AG10803 (cell line): ENCODE results near the gene TNFRSF18.

Experiments used
- DNase-seq: peaks from one replicate; pipeline ENCODE4 v3.0.0; 2010; ENCODE audit warnings: low read depth
- H3K4me3 ChIP-seq: 2 replicates; pipeline ENCODE4 v1.5.1; 2011; ENCODE audit warnings: mild to moderate bottlenecking, low read length, control low read depth
- TF ChIP-seq, protein P1 (sequence below): conservative IDR thresholded peaks from 2 replicates; pipeline ENCODE4 v1.5.1; 2011; ENCODE audit warnings: mild to moderate bottlenecking, low read length, control low read depth, inconsistent platforms

Gene TNFRSF18

DNA sequence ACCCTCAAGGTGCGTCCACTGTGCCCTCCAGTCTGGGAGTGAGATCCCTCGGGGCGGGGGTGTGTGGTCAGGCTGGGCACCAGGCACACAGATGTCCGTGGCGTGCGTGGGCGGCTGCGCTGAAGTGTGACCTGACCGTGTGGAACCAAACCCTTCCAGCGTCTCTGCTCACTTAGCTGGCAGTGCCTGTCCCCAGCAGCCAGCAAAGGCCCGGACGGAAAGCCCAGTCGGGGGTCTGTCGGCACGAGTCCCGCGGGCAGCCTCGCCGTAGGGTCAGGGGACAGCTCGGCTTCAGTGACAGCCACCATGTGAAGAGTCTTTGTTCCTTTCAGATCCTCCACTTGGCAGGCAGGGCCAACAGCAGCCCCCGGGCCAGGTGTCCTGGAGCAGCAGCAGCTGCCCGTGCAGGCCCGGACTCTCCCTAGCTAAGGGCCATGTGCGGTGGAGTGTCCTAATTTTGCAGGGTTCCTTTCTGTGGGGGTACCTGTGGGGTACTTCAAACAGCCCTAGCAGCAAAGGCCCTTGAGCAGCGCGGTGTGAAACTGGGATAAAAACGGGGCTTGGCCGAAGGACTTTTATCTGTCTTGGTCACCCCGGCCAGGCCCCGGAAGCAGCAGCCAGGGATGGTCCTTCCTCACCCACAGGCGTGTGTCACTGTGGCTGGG lies 21.2 kb downstream of the TNFRSF18 start:
- no peak for DNase-seq
- H3K4me3 ChIP-seq = no peak overlapping the region
- TF ChIP-seq, protein P1, sequence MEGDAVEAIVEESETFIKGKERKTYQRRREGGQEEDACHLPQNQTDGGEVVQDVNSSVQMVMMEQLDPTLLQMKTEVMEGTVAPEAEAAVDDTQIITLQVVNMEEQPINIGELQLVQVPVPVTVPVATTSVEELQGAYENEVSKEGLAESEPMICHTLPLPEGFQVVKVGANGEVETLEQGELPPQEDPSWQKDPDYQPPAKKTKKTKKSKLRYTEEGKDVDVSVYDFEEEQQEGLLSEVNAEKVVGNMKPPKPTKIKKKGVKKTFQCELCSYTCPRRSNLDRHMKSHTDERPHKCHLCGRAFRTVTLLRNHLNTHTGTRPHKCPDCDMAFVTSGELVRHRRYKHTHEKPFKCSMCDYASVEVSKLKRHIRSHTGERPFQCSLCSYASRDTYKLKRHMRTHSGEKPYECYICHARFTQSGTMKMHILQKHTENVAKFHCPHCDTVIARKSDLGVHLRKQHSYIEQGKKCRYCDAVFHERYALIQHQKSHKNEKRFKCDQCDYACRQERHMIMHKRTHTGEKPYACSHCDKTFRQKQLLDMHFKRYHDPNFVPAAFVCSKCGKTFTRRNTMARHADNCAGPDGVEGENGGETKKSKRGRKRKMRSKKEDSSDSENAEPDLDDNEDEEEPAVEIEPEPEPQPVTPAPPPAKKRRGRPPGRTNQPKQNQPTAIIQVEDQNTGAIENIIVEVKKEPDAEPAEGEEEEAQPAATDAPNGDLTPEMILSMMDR = no peak

DNA sequence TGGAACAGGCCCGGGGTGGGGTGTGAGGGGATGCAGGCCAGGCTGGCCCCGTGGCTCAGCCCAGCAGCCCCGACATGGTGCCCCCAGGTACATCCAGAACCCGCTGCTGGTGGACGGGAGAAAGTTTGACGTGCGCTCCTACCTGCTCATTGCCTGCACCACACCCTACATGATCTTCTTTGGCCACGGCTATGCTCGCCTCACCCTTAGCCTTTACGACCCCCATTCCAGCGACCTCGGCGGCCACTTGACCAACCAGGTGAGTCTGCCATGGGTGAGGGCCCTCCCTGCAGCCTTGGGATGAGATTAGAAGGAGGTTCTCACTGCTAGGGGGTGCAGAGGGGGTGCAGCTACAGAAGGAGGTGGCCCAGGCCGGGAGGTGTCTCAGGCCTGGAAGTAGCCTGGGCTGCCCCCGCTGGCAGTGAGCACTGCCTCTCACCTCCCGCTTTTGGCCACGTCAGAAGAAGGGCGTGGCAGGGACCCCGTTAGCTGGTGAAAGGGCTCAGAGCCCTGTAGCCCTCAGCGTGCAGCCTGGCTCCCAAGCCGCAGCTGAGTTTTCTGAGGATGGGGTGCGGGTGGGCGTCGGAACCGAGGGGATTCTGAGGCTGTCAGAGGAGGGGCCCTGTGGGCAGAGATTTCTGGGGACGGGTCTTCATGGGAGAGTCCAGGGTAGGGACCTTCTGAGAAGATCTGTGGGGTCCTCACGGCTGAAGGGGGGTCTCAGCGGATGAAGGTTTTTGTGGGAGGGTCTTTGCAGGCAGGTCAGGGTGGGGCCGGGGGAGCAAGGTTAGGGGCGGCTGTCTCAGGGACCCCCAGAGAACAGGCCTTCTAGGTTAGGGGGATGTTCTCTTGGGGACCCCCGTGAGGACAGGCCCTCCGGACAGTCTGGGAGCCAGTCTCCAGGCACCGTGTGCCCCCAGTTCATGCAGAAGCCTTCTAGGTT lies 22.3 kb downstream of the TNFRSF18 start:
- no peak for DNase-seq
- TF ChIP-seq, protein P1 = no peak
- H3K4me3 ChIP-seq = no peak overlapping the region

DNA sequence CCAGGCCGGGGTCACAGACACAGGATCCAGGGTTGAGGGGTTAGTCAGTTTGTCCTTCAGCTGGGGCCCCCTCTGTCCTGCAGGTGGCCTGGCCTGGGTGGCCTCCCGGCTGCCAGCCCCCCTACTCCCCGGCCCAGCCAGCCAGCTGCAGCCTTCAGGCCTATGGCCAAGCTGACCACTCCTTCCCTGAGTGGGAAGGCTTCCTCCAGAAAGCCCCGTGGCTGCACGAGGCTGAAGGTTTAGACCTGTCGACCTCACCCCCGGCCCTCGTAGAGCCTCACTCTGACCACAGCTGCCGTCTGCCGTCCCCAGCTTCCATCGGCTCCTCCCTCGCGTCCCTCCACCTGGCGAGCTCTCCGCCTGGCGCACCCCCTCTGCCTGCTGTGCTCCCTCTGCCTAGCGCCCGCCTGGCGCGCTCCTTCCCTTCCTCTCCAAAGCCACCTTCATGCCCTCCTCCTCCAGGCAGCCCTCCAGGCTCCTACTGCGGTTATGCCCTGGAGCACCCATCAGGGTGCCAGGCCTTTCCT lies 23.1 kb downstream of the TNFRSF18 start:
- no peak overlapping the region for H3K4me3 ChIP-seq
- TF ChIP-seq, protein P1 = no peak
- DNase-seq = no peak

DNA sequence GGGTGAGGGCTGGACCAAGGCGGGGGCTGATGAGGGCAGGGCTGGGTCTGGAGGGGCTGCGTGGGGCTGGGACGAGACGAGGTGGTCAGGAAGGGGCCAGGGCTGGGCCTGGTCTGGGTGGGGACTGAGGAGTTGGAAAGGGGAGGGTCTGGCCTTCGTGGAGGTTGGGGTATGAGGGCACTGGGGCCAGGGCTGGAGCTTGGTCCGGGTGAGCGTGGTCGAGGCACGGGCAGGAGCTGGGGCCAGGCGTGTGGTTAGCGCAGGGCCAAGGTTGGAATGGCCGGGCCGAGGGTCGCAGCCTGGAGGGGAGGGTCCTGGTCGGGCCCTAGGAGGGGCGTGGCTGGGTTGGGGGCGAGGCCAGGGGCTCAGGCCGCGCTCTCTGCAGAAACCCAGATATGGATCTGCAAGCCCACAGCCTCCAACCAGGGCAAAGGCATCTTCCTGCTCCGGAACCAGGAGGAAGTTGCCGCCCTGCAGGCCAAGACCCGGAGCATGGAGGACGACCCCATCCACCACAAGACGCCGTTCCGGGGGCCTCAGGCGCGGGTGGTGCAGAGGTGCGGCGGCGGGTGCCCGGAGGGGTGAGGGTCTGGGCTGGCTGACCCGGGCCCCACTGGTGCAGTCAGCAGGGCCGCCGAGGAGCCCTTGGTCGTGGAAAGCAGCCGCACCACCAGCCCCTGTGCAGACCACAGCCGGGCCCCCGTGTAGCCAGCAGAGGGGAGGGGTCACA lies 23.7 kb downstream of the TNFRSF18 start:
- DNase-seq = no peak
- TF ChIP-seq, protein P1 = no peak
- H3K4me3 ChIP-seq = no peak overlapping the region

DNA sequence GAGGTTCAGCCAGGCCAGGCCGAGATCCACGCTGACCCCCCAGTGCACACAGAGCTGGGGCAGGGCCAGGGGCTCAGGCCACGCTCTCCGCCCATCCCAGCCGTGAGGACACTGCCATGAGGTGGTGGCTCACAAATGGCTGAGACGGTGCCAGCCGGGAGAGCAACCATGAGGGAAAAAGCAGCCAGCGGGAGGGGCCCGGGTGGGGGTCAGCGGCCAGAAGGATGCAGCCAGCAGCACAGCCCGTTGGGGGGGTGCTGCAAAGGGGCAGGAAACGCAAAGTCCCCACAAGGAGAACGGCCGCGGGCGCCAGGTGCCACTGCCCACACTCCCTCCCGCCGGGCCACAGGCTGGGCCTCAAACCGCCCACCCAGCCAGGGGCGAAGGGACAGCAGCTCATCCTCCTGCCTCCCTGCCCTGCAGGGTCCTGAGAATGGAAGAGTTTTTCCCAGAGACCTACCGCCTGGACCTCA lies 24.4 kb downstream of the TNFRSF18 start:
- DNase-seq = no peak
- TF ChIP-seq, protein P1 = no peak
- H3K4me3 ChIP-seq = no peak overlapping the region

DNA sequence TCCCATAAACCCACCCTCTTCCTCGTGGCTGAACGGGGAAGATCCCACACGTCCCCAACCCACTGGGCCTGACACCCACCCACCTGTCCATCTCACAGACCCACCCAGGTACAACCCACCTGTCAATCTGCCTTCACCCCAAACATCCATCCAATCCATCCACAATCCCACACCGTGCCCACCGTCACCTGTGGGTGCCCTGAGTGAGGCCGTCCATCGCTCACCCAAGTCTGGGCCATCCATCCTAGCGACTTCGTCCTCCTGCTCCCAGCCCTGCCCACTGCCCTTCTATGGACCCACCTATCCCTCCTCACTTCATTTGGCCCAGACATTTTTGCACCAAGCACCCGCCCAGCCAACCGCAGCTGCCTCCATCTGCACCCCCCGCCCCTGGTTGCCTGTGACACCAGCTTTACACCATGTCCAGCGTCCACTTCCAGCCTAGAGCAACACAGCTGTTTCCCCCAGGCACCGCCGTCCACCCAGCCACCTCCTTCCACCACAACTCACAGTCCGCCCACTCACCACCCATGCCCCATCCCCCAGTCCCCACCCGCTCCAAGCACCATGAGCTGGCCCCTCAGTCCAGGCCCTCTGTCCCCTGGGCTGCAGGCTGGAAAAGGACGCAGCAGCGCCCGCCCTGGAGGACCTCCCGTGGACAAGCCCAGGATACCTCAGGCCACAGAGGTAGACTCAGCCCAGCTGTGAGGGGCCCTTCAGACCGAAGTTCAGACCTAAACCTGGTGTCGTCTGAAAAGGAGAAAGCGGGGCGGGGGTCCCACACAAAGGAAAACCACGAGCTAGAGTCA lies 25.1 kb downstream of the TNFRSF18 start:
- TF ChIP-seq, protein P1 = no peak
- DNase-seq = no peak
- H3K4me3 ChIP-seq = no peak overlapping the region
